IMR-90 (cell line): Measurements from ENCODE around the gene ANO10. TPM values are rescaled to one million over a fixed set of nuclear protein-coding genes. Genes with fewer than 3 reads are reported as not detected.

Source experiments
- ATAC-seq: fragments of 200-7000 bp; cut with Tn5 transposase; 2 replicates; pipeline ENCODE4 v1.9.1; 2020; ENCODE audit warnings: low read depth, mild to moderate bottlenecking, moderate library complexity
- BruUV-seq: library from RNA; stranded (reverse); fragments of 400-500 nt; replicated peaks from 2 replicates; lab custom pipeline; 2021; lab: Mats Ljungman, UMichigan
- CTCF ChIA-PET: fragments of 300-600 bp; formaldehyde crosslinking; extraction: SDS; loops from one replicate; lab custom pipeline; 2021; ENCODE audit warnings: antibody characterized with exemption; lab: Yijun Ruan, JAX
- POLR2A ChIA-PET: fragments of 300-600 bp; sonication (Branson Sonifier 250); formaldehyde crosslinking; loops from one replicate; lab custom pipeline; 2022; ENCODE audit warnings: antibody characterized with exemption; ENCODE audit not compliant: unreplicated experiment; lab: Charles Lee
- DNase-seq: peaks from one replicate; pipeline ENCODE4 v3.0.0; 2013
- H2AFZ ChIP-seq: replicated peaks from 2 replicates; pipeline ENCODE3; 2013; ENCODE audit warnings: low read length, mild to moderate bottlenecking; ENCODE audit not compliant: poor library complexity
- H2AK5ac ChIP-seq: 2 replicates; pipeline ENCODE4 v1.6.1; 2013; ENCODE audit warnings: low read depth, low read length, inconsistent platforms
- H2AK9ac ChIP-seq: replicated peaks from 2 replicates; pipeline ENCODE3; 2013; ENCODE audit warnings: mild to moderate bottlenecking, low read depth, low read length, moderate library complexity; ENCODE audit not compliant: poor library complexity
- H2BK120ac ChIP-seq: 2 replicates; pipeline ENCODE4 v1.6.1; 2013; ENCODE audit warnings: low read depth, low read length, inconsistent platforms
- H2BK15ac ChIP-seq: 3 replicates; pipeline ENCODE4 v1.6.1; 2013; ENCODE audit warnings: low read depth, low read length, inconsistent platforms
- H2BK20ac ChIP-seq: 2 replicates; pipeline ENCODE4 v1.6.1; 2013; ENCODE audit warnings: low read depth, mild to moderate bottlenecking, inconsistent platforms, low read length, moderate library complexity
- H2BK5ac ChIP-seq: 2 replicates; pipeline ENCODE4 v1.6.1; 2013; ENCODE audit warnings: mild to moderate bottlenecking, low read depth, low read length, inconsistent platforms; ENCODE audit not compliant: poor library complexity, severe bottlenecking
- H3K14ac ChIP-seq: replicated peaks from 2 replicates; pipeline ENCODE4 v1.6.1; 2013; ENCODE audit warnings: low read depth, low read length, inconsistent platforms
- H3K18ac ChIP-seq: 2 replicates; pipeline ENCODE4 v1.6.1; 2013; ENCODE audit warnings: low read depth, low read length, control low read depth
- H3K23ac ChIP-seq: 2 replicates; pipeline ENCODE4 v1.6.1; 2013; ENCODE audit warnings: low read depth, low read length, inconsistent platforms
- H3K27ac ChIP-seq: 2 replicates; pipeline ENCODE4 v1.5.1; 2013; ENCODE audit warnings: mild to moderate bottlenecking, control low read depth, low read length; ENCODE audit not compliant: insufficient read depth
- H3K27me3 ChIP-seq: 2 replicates; pipeline ENCODE4 v1.6.1; 2013; ENCODE audit warnings: low read length; ENCODE audit not compliant: control insufficient read depth, insufficient read depth
- H3K36me3 ChIP-seq: 2 replicates; pipeline ENCODE4 v1.6.1; 2013; ENCODE audit warnings: low read length, mixed read lengths; ENCODE audit not compliant: control insufficient read depth, insufficient read depth
- H3K4ac ChIP-seq: 2 replicates; pipeline ENCODE4 v1.6.1; 2013; ENCODE audit warnings: low read depth, low read length, inconsistent platforms
- H3K4me1 ChIP-seq: 2 replicates; pipeline ENCODE4 v1.6.1; 2013; ENCODE audit warnings: low read length, mixed read lengths; ENCODE audit not compliant: control insufficient read depth, insufficient read depth
- H3K4me2 ChIP-seq: 2 replicates; pipeline ENCODE4 v1.6.1; 2013; ENCODE audit warnings: low read depth, mild to moderate bottlenecking, control low read depth, low read length, moderate library complexity
- H3K4me3 ChIP-seq: 2 replicates; pipeline ENCODE4 v1.5.1; 2013; ENCODE audit warnings: low read depth, mild to moderate bottlenecking, control low read depth, low read length, moderate library complexity; ENCODE audit not compliant: insufficient read depth
- H3K56ac ChIP-seq: 2 replicates; pipeline ENCODE4 v1.6.1; 2013; ENCODE audit warnings: low read length, inconsistent platforms; ENCODE audit not compliant: insufficient read depth; ENCODE audit errors: extremely low read depth
- H3K79me1 ChIP-seq, 2 experiments: 2 replicates each; pipeline ENCODE4 v1.6.1; 2013; ENCODE audit warnings: low read length in 2 of 2, inconsistent platforms in 1 of 2, low read depth in 1 of 2
- H3K9ac ChIP-seq: 2 replicates; pipeline ENCODE4 v1.6.1; 2013; ENCODE audit warnings: low read depth, low read length, control low read depth
- H3K9me1 ChIP-seq: 2 replicates; pipeline ENCODE4 v1.6.1; 2013; ENCODE audit warnings: low read length, inconsistent platforms; ENCODE audit not compliant: insufficient read depth
- H3K9me3 ChIP-seq: 2 replicates; pipeline ENCODE4 v1.6.1; 2013; ENCODE audit warnings: low read length; ENCODE audit not compliant: control insufficient read depth, insufficient read depth
- H4K20me1 ChIP-seq: 2 replicates; pipeline ENCODE4 v1.6.1; 2013; ENCODE audit warnings: low read length, inconsistent platforms; ENCODE audit not compliant: insufficient read depth
- H4K5ac ChIP-seq: 2 replicates; pipeline ENCODE4 v1.6.1; 2013; ENCODE audit warnings: mild to moderate bottlenecking, low read depth, low read length, control low read depth
- H4K8ac ChIP-seq, 2 experiments: 2 replicates each; pipeline ENCODE4 v1.6.1; 2013; ENCODE audit warnings: low read depth in 2 of 2, low read length in 2 of 2, control low read depth in 1 of 2, inconsistent platforms in 1 of 2
- H4K91ac ChIP-seq: 2 replicates; pipeline ENCODE4 v1.6.1; 2013; ENCODE audit warnings: low read depth, low read length, inconsistent platforms; ENCODE audit not compliant: insufficient read depth
- BHLHE40 ChIP-seq: fragments of 150-350 bp; IDR thresholded peaks from 2 replicates; pipeline ENCODE4 v1.6.1; 2016; ENCODE audit warnings: mild to moderate bottlenecking, low read depth, low read length
- CEBPB ChIP-seq: IDR thresholded peaks from 2 replicates; pipeline ENCODE4 v1.6.1; 2012; ENCODE audit warnings: low read depth, low read length, improper control_type of control experiment
- CHD1 ChIP-seq: IDR thresholded peaks from 2 replicates; pipeline ENCODE4 v1.6.1; 2012; ENCODE audit warnings: low read depth, low read length, improper control_type of control experiment
- CTCF ChIP-seq: conservative IDR thresholded peaks from 2 replicates; pipeline ENCODE4 v1.5.1; 2012; ENCODE audit warnings: mild to moderate bottlenecking, low read depth, low read length, improper control_type of control experiment
- ELK1 ChIP-seq: fragments of 150-350 bp; IDR thresholded peaks from 2 replicates; pipeline ENCODE4 v1.6.1; 2016; ENCODE audit warnings: low read depth, mild to moderate bottlenecking, low read length, moderate library complexity, borderline replicate concordance
- FOS ChIP-seq: fragments of 150-350 bp; IDR thresholded peaks from 2 replicates; pipeline ENCODE4 v1.6.1; 2016; ENCODE audit warnings: low read depth, low read length
- MAFK ChIP-seq: IDR thresholded peaks from 2 replicates; pipeline ENCODE4 v1.6.1; 2012; ENCODE audit warnings: low read depth, low read length, improper control_type of control experiment
- MAZ ChIP-seq: IDR thresholded peaks from 2 replicates; pipeline ENCODE4 v1.6.1; 2012; ENCODE audit warnings: low read depth, mild to moderate bottlenecking, low read length, improper control_type of control experiment, moderate library complexity, borderline replicate concordance
- MXI1 ChIP-seq: IDR thresholded peaks from 2 replicates; pipeline ENCODE4 v1.6.1; 2012; ENCODE audit warnings: low read depth, mild to moderate bottlenecking, low read length, moderate library complexity, borderline replicate concordance
- NFE2L2 ChIP-seq: fragments of 150-350 bp; IDR thresholded peaks from 2 replicates; pipeline ENCODE4 v1.6.1; 2016; ENCODE audit warnings: low read depth, mild to moderate bottlenecking, low read length
- POLR2A ChIP-seq: IDR thresholded peaks from 2 replicates; pipeline ENCODE4 v1.6.1; 2012; ENCODE audit warnings: mild to moderate bottlenecking, low read depth, low read length
- RAD21 ChIP-seq: IDR thresholded peaks from 2 replicates; pipeline ENCODE4 v1.6.1; 2012; ENCODE audit warnings: low read length, improper control_type of control experiment
- RCOR1 ChIP-seq: IDR thresholded peaks from 2 replicates; pipeline ENCODE4 v1.6.1; 2012; ENCODE audit warnings: mild to moderate bottlenecking, low read length, improper control_type of control experiment; ENCODE audit not compliant: insufficient replicate concordance
- RFX5 ChIP-seq: IDR thresholded peaks from 2 replicates; pipeline ENCODE4 v1.8.0; 2012; ENCODE audit warnings: low read depth, mild to moderate bottlenecking, low read length, moderate library complexity
- SMC3 ChIP-seq: fragments of 150-350 bp; IDR thresholded peaks from 2 replicates; pipeline ENCODE4 v1.6.1; 2016; ENCODE audit warnings: low read depth, mild to moderate bottlenecking, antibody characterized with exemption, low read length, moderate library complexity
- WGBS, 2 experiments: methylation state at CpG; one replicate each; pipeline versions ENCODE4 v1.1.5 to v1.1.7; 2013; ENCODE audit warnings: missing lambda C conversion rate in 2 of 2; ENCODE audit not compliant: insufficient read length in 1 of 2; ENCODE audit errors: extremely low coverage in 2 of 2; 5-methylcytosine and 5-hydroxymethylcytosine counted together
- dilution Hi-C: fragments of 300-500 bp; cut with HindIII; formaldehyde crosslinking; loops from one replicate; pipeline ENCODE4 v1.14.3; 2018; ENCODE audit warnings: low sequenced_read_pairs; ENCODE audit not compliant: unreplicated experiment
- in situ Hi-C: fragments of 300-500 bp; cut with MboI; formaldehyde crosslinking; loops from 3 replicates; pipeline ENCODE4 v1.14.3; 2019; ENCODE audit warnings: low sequenced_read_pairs, inconsistent platforms, mixed read lengths
- intact Hi-C: fragments of 100-400 bp; cut with micrococcal nuclease; formaldehyde crosslinking; loops from 2 replicates; pipeline ENCODE4 v1.10.0; 2022
- polyA plus RNA-seq, 3 experiments: library from polyadenylated mRNA; depleted of rRNA; stranded (reverse); fragments of >200 nt; gene quantifications; 2 replicates each; pipeline ENCODE4 v1.2.3, GENCODE V29; 2012; ENCODE audit warnings: low replicate concordance in 1 of 3
- total RNA-seq: library from RNA; depleted of rRNA; stranded (reverse); fragments of >200 nt; gene quantifications from 2 replicates; pipeline ENCODE4 v1.2.3, GENCODE V29; 2012
- TF ChIP-seq, protein P1 (sequence below): fragments of 150-350 bp; IDR thresholded peaks from 2 replicates; pipeline ENCODE4 v1.6.1; 2017; ENCODE audit warnings: mild to moderate bottlenecking, antibody characterized with exemption, low read length, low read depth

The ANO10 gene
- total and polyA plus RNA-seq, 2 of the 4 experiments (the other 2 are of a cell fraction) = 28.5 to 41.6 TPM

DNA sequence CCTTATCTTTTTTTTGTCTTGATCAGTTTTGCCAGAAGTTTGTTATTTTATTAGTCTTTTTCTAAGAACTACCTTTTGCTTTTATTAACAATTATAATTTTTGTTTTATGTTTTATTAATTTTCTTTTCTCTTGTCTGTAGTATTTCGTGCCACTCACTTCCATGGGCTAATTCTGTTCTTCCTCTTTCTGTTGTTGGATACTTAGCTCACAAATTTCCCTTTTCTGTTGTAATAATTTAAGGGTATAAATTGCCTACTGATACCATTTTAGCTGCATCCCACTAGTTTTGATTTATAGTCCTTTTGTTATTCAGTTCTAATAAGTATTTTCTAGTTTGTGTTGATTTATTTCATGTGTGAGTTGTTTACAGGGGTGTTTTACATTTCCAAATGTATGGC, 286.8 kb downstream of the ANO10 start:
- Histone ChIP-seq H3K27ac (no peak overlapping the region), H3K79me1 (peaks cover 22% of the 10 kb centered on the region in 2 experiments), H3K14ac (no peak overlapping the region), H2AFZ (no peak overlapping the region), H3K4ac (no peak overlapping the region), H2BK120ac (no peak overlapping the region), H3K56ac (no peak overlapping the region), H3K9me1 (no peaks in the 10 kb centered on the region), H4K91ac (no peak overlapping the region), H3K4me2 (no peak overlapping the region), H4K5ac (no peak overlapping the region), H4K20me1 (peaks cover 13% of the 10 kb centered on the region; the same call in 1 of the 2 replicates), H3K9ac (no peak overlapping the region), H3K4me3 (no peak overlapping the region), H3K36me3 (peaks cover 24% of the 10 kb centered on the region), H2BK15ac (no peak overlapping the region), H2AK5ac (no peak overlapping the region), H2AK9ac (no peak overlapping the region), H2BK20ac (no peak overlapping the region), H3K23ac (no peak overlapping the region), H3K18ac (no peak overlapping the region), H3K4me1 (no peaks in the 10 kb centered on the region), H3K9me3 (peaks cover 22% of the 10 kb centered on the region), H3K27me3 (no peaks in the 10 kb centered on the region), H2BK5ac (no peak overlapping the region), H4K8ac (no peak overlapping the region)
- in situ Hi-C loops = no loop called here
- dilution Hi-C loops = no loop called here
- intact Hi-C loops = no loop called here
- no peak for TF ChIP-seq SMC3
- no peak for TF ChIP-seq RFX5
- TF ChIP-seq MXI1 = no peak
- TF ChIP-seq, protein P1, sequence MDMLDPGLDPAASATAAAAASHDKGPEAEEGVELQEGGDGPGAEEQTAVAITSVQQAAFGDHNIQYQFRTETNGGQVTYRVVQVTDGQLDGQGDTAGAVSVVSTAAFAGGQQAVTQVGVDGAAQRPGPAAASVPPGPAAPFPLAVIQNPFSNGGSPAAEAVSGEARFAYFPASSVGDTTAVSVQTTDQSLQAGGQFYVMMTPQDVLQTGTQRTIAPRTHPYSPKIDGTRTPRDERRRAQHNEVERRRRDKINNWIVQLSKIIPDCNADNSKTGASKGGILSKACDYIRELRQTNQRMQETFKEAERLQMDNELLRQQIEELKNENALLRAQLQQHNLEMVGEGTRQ = no peak
- no peak for TF ChIP-seq RCOR1
- TF ChIP-seq MAZ = no peak
- no peak for TF ChIP-seq FOS
- TF ChIP-seq RAD21 = no peak
- no peak for TF ChIP-seq BHLHE40
- no peak for TF ChIP-seq POLR2A
- TF ChIP-seq ELK1 = no peak
- no peak for TF ChIP-seq CTCF
- TF ChIP-seq CEBPB = no peak
- no peak for TF ChIP-seq NFE2L2
- TF ChIP-seq CHD1 = no peak
- no peak for TF ChIP-seq MAFK
- no TSS peak for BruUV-seq
- WGBS, 2 experiments = no CpG with 5 or more reads among the region's 1 CpG
- no peak for DNase-seq
- CTCF ChIA-PET = no interaction called here
- POLR2A ChIA-PET = no interaction called here
- no peak for ATAC-seq
